Muscle of arm (tissue), 12 donors: ENCODE results near the gene NEK6. TPM values are rescaled to one million over a fixed set of nuclear protein-coding genes. Genes with fewer than 3 reads are reported as not detected.

Experiments used
- DNase-seq: peaks from one replicate; pipeline ENCODE4 v3.0.0-alpha.2; 2013
- polyA plus RNA-seq, 12 donors: library from polyadenylated mRNA; unstranded; fragments of 120-200 nt; gene quantifications; one replicate each; pipeline ENCODE4 v1.2.1, GENCODE V29; 2013; ENCODE audit not compliant: insufficient read length in 12 of 12

NEK6 gene
- polyA plus RNA-seq, 12 donors, result 29.2 to 47.2 (median 37.5) TPM; not detected in 1

GRCh38 chr9:124259158-124259808 is 1.5 kb downstream of the NEK6 start:
- DNase-seq, result no peak

DNA sequence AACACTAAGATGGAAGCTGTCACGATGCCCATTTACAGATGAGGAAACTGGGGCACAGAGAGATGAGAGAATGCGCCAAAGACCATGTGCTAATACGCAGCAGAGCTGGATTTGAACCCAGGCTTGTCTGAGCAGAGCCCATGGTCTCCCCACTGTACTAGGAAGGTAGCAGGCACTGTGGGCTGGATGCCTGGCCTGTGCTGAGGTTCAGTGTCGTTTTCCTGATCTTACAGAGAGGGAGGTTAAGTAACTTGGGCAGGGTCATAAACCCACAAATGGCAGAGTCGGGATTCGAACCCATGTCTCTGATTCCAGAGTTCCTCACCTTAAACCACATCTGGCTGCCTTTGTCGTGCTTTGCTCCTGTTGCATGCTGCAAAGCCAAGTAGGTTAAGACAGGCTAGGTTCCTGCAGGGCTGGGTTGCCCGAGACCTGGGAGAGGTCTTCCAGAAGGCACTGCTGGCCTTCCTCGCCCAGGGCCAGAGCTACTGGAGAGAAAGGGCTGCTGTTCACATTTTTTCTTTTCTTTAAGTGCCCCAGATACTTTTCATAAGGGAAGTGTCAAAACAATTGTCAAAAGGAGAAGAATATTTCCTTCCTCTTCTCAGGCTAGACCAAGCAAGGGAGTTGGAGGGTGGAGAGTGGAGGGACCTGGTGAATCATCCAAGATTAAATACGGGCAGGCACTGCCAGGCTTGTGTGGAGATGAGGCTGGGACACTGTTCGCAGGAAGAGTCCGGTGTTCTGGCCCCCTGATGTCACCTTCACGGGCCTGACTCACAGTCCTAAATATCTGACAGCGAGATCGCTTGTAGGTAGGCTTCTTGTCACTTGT is 3.2 kb downstream of the NEK6 start:
- DNase-seq, result no peak

- DNase-seq, result no peak
Observed at GRCh38 chr9:124261736-124262648, 4.2 kb downstream of the NEK6 start.

DNA sequence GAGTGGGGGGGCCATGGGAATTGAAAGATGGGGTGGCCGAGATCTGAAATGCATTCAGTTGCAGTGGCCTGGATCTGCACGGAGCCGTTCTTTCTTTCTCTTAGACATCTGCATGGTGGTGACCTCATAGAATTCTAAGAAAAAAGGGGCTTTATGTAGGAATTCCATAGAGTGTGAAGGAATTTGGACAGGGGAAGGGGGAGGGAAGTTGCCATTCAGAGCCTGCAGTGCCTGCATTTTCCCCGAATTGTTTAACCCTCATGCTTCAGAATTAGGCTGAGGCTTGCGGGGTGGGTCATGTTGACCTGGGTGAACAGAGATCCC is 4.9 kb downstream of the NEK6 start:
- no peak for DNase-seq

DNA sequence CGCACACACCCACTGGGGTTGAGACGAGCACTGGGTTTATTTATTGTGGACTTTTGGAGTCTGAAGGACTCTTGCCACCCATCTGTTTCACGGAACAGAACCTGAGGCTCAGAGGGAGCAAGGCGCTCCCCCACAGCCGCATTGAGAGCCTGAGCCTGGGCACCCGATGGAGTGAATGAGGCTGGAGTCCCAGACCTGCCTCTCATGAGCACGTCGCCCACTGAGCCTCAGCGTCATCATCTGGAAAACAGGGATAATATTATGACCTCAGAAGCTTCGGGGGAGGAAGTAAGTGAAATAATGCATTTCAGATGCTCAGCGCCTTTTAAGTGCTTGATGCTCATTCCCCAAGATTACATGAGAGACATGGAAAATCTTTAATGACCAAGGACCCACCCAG is 5.5 kb downstream of the NEK6 start:
- no peak for DNase-seq

- no peak for DNase-seq
Observed at GRCh38 chr9:124263800-124264426, 6.2 kb downstream of the NEK6 start.

DNA sequence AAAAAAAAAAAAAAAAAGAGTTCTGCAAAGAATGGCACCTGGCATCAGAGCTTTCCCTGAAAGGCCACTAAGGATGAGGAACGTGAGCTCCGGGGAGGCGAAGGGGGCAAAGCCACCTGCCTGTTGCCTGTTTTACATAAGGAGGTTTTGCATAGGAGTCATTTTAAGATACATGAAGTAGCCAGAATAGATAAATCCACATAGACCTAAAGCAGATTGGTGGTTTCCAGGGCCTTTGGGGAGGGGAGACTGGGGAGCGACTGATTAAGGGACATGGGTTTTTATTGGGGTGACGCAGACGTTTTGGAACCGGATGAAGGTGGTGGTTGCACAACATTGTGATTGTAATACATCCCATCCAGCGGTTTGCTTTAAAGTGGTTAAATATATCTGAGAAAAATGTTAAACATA is 7.1 kb downstream of the NEK6 start:
- DNase-seq, result no peak

DNA sequence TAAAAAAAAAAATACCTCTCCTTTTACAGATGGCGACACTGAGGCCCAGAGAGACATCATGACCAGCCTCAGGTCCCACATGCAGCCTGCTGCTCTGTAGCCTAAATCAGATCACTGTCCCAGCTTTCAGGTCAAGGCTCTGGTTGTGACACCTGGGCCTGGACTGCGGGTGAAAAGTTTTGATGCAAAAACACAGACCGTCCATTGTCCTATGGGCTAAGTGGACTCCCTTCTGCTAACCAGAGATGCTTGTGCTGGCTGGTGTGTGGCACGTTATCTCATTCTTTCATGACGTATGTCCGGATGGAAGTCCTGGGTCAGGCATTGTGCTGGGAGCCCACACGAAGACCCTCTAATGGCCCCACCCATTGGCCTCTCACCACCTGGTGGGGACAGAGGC is 7.8 kb downstream of the NEK6 start:
- no peak for DNase-seq

- DNase-seq, result no peak
Observed at GRCh38 chr9:124266139-124266825, 8.5 kb downstream of the NEK6 start.

DNA sequence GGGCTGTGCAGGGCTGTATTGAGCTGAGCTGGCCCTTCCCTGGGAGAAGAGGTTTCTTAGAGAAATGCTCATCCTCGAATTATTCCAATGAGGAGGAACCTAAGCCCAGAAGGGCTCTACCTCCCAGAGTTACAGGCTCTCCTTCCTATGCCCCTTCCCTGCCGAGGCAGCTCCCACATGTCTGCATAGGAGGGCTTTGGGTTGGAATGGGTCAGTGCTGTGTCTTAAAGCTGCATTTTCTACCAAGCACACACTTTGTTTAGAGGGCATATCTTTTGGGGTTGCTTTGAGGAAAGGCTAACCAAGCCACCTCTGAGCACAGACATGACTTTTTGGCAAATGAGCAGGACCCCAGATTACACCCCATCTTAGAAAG is 9.1 kb downstream of the NEK6 start:
- no peak for DNase-seq

DNA sequence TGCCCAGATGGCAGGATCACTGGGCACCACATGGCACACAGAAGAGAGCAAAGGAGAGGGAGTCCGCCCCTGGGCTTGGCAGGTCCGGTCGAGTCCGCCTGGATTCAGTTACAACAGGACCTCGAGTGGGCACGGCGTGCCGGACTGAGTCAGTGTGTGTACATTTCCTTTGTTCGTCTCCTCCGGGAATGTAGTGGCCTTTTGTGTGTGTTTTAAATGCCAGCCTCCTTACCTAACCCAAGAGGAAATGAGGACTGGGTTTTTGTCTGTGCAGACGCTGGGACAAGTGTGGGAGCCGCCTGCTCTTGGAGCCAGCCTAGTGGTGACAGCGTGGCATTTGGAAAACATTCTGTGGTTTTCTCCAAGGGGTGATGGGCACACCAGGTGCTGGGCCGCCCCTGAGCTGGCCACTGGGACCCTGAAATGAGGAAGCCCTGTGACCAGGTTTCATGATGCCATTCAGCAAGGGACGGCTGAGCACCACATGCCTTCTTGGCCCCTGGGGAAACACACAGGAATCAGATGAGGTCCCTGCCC is 9.6 kb downstream of the NEK6 start:
- no peak for DNase-seq

- DNase-seq, result no peak
Observed at GRCh38 chr9:124268248-124268647, 10.5 kb downstream of the NEK6 start.

- DNase-seq, result no peak
Observed at GRCh38 chr9:124268661-124269060, 10.9 kb downstream of the NEK6 start.

- DNase-seq, result no peak
Observed at GRCh38 chr9:124269556-124269955, 11.8 kb downstream of the NEK6 start.

- DNase-seq, result no peak
Observed at GRCh38 chr9:124270504-124271335, 13.0 kb downstream of the NEK6 start.

GRCh38 chr9:124271660-124272059 is 13.9 kb downstream of the NEK6 start:
- DNase-seq, result no peak

GRCh38 chr9:124272118-124272517 is 14.4 kb downstream of the NEK6 start:
- DNase-seq, result no peak

GRCh38 chr9:124272979-124273378 is 15.2 kb downstream of the NEK6 start:
- DNase-seq, result no peak

GRCh38 chr9:124273427-124274160 is 15.8 kb downstream of the NEK6 start:
- DNase-seq, result no peak

DNA sequence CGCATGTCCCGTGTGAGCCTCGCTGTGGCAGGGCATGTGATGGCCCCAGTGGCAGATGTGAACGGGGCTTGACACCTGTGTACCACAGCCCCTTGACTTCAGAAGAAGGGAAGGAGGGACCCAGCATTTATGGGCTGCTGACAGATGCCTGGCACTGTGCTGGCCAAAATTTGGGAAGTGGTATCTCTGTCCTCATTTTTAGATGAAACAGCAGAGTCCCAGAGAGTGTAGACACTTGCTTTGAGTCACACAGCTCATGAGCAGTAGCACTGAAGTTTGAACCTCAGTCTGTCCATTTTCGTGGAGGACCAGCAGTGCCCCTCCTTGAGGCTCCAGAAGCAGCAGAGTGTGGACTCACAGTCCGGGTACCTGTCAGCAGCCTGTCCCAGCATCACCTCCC is 16.5 kb downstream of the NEK6 start:
- DNase-seq, result no peak
